Common myeloid progenitor, CD34-positive (primary cell): ENCODE measurements around the gene CPLANE1.

Experiments
- CTCF ChIA-PET: fragments of 350-600 bp; sonication (Branson Sonifier 250); formaldehyde crosslinking; loops from one replicate; lab custom pipeline; 2021; ENCODE audit warnings: antibody characterized with exemption; lab: Charles Lee
- POLR2A ChIA-PET: fragments of 350-600 bp; sonication (Branson Sonifier 250); formaldehyde crosslinking; loops from one replicate; lab custom pipeline; 2021; ENCODE audit warnings: antibody characterized with exemption; lab: Charles Lee
- DNase-seq, 3 donors: peaks; one replicate each; pipeline versions ENCODE4 v3.0.0 to v3.0.0-alpha.2; 2013
- H3K27ac ChIP-seq, 2 experiments: 1 replicate in 1 of 2; 2 replicates in 1 of 2; pipeline ENCODE4 v1.7.0; 2013; ENCODE audit warnings: inconsistent platforms in 2 of 2, low read length in 2 of 2, mild to moderate bottlenecking in 2 of 2, low read depth in 1 of 2, moderate library complexity in 1 of 2; ENCODE audit not compliant: severe bottlenecking in 2 of 2, insufficient read depth in 1 of 2, poor library complexity in 1 of 2
- H3K27me3 ChIP-seq, 5 experiments: replicated peaks in 2 of 5; 1 replicate in 3 of 5; 2 replicates in 2 of 5; pipeline versions ENCODE4 v1.6.1 to v1.7.0; 2013; ENCODE audit warnings: low read length in 4 of 5, mild to moderate bottlenecking in 2 of 5, moderate library complexity in 2 of 5, inconsistent platforms in 1 of 5; ENCODE audit not compliant: insufficient read depth in 5 of 5, control insufficient read depth in 4 of 5
- H3K36me3 ChIP-seq, 4 experiments: 1 replicate in 2 of 4; 2 replicates in 2 of 4; pipeline versions ENCODE4 v1.6.1 to v1.7.0; 2013; ENCODE audit warnings: low read length in 3 of 4, control low read depth in 1 of 4, mild to moderate bottlenecking in 1 of 4; ENCODE audit not compliant: control insufficient read depth in 4 of 4, insufficient read depth in 4 of 4
- H3K4me1 ChIP-seq, 4 experiments: 1 replicate in 3 of 4; 2 replicates in 1 of 4; pipeline versions ENCODE4 v1.6.1 to v1.7.1; 2013; ENCODE audit warnings: low read length in 3 of 4, mild to moderate bottlenecking in 3 of 4, control low read depth in 1 of 4, inconsistent platforms in 1 of 4, moderate library complexity in 1 of 4; ENCODE audit not compliant: control insufficient read depth in 4 of 4, insufficient read depth in 4 of 4; ENCODE audit errors: control extremely low read depth in 1 of 4
- H3K4me3 ChIP-seq, 7 experiments: 1 replicate in 4 of 7; 2 replicates in 3 of 7; pipeline versions ENCODE4 v1.5.1 to v1.7.0; 2013; ENCODE audit warnings: mild to moderate bottlenecking in 7 of 7, low read length in 6 of 7, moderate library complexity in 6 of 7, inconsistent platforms in 2 of 7, low read depth in 2 of 7, control low read depth in 1 of 7; ENCODE audit not compliant: insufficient read depth in 4 of 7, control insufficient read depth in 1 of 7; ENCODE audit errors: extremely low read depth in 1 of 7
- H3K9me3 ChIP-seq, 5 experiments: 1 replicate in 4 of 5; 2 replicates in 1 of 5; pipeline versions ENCODE4 v1.6.1 to v1.7.1; 2013; ENCODE audit warnings: low read length in 4 of 5, mild to moderate bottlenecking in 2 of 5, inconsistent platforms in 1 of 5, low read depth in 1 of 5, moderate library complexity in 1 of 5; ENCODE audit not compliant: control insufficient read depth in 4 of 5, insufficient read depth in 2 of 5; ENCODE audit errors: control extremely low read depth in 1 of 5
- WGBS: methylation state at CpG from one replicate; pipeline ENCODE4 v1.1.5; 2013; ENCODE audit not compliant: insufficient coverage; 5-methylcytosine and 5-hydroxymethylcytosine counted together

The CPLANE1 gene

DNA sequence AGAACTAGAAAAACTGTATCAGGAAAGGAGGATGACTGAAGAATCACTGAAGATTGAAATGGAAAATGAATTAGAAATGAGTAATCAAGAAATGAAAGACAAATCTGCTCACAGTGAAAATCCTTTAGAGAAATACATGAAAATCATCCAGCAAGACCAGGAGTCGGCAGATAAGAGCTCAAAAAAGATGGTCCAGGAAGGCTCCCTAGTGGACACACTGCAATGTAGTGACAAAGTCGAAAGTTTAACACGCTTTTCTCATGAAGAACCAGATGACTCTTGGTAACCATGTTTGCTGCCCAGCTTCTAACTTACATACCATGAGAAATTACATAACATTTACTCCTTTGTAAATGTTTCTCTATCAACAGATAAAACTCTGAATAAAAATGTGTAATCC lies 37.1 kb downstream of the CPLANE1 start:
- Histone ChIP-seq H3K4me3 (no peak overlapping the region), H3K4me1 (peaks cover 0 to 5% (median 2%) of the 10 kb centered on the region in 4 experiments), H3K36me3 (peaks cover 6 to 33% (median 15%) of the 10 kb centered on the region in 4 experiments), H3K27me3 (no peaks in the 10 kb centered on the region), H3K9me3 (no peaks in the 10 kb centered on the region), H3K27ac (no peak overlapping the region)
- 100% methylated on average over 1 of the region's 3 CpGs for WGBS
- ChIA-PET CTCF (no interaction called here), POLR2A (interaction anchor here (0.6 kb wide), 1 partner anchor 12 kb away, joined by 6 read pairs; no protein-coding TSS in a partner anchor)
- no peak for DNase-seq

- no peak for DNase-seq
- CTCF ChIA-PET, result no interaction called here
- POLR2A ChIA-PET, result interaction anchor here (0.6 kb wide), 1 partner anchor 12 kb away, joined by 6 read pairs; no protein-coding TSS in a partner anchor
These were observed 37.5 kb downstream of the CPLANE1 start for GRCh38 chr5:37211661-37212060.

GRCh38 chr5:37208883-37209797 lies 40.0 kb downstream of the CPLANE1 start:
- peaks cover 0 to 2% (median 0%) of the 10 kb centered on the region in 4 experiments for H3K4me1 ChIP-seq
- POLR2A ChIA-PET, result no interaction called here
- 82% methylated on average over 29 of the region's 32 CpGs for WGBS
- no peaks in the 10 kb centered on the region for H3K27me3 ChIP-seq
- peak overlapping the region in 4 of 7 experiments; percentile 25 to 78 (median 60) for H3K4me3 ChIP-seq
- no peaks in the 10 kb centered on the region for H3K9me3 ChIP-seq
- no peak overlapping the region for H3K27ac ChIP-seq
- peak in 2 of 3 donors; percentile 10 to 30 for DNase-seq
- CTCF ChIA-PET, result interaction anchor here (0.8 to 1.2 kb wide), 2 partner anchors 40 to 157 kb away, joined by 4 read pairs; partner anchors contain the start of gene CPLANE1
- peaks cover 3 to 39% (median 20%) of the 10 kb centered on the region in 4 experiments for H3K36me3 ChIP-seq

More at GRCh38 chr5:37211661-37212060, 37.5 kb downstream of the CPLANE1 start:
- Histone ChIP-seq H3K27ac (no peak overlapping the region), H3K36me3 (peaks cover 6 to 34% (median 15%) of the 10 kb centered on the region in 4 experiments), H3K9me3 (no peaks in the 10 kb centered on the region), H3K27me3 (no peaks in the 10 kb centered on the region), H3K4me1 (peaks cover 0 to 5% (median 2%) of the 10 kb centered on the region in 4 experiments), H3K4me3 (no peak overlapping the region)
- whole genome bisulfite sequencing, result 100% methylated on average over 10 of the region's 10 CpGs

DNA sequence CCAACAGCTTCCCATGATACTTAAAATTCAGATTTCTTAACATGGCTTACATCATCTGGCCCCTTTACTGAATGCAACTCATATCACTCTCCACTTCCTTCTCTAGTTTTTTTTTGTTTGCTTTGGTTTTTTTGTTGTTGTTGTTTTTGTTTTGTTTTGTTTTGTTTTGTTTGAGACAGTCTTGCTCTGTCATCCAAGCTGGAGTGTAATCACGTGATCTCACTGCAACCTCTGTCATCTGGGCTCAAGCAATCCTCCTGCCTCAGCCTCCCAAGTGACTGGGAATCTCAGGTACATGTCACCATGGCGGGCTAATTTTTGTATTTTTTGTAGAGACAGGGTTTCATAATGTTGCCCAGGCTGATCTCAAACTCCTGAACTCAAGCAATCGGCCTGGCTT lies 41.4 kb downstream of the CPLANE1 start:
- H3K27ac ChIP-seq, result no peak overlapping the region

DNA sequence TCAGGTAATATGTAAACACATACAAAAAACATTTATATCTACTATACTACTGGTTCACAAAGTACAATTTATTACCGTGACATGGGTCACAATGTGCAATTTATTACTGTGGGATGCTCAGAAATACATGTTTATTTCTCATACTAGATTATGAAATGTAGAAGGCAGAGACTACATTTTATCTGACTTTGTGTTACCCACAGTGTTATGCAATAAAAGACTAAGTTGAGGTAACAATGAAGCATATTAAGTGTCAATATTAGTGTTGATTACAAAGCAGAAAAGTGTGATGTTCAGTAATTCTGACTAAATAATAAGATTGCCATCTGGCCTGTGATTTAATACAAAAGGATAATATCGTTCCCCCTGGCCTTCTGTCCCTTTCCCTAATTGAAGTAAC lies 42.4 kb downstream of the CPLANE1 start:
- H3K4me1 ChIP-seq, result peaks cover 0 to 2% (median 0%) of the 10 kb centered on the region in 4 experiments
- DNase-seq, result no peak
- no peaks in the 10 kb centered on the region for H3K9me3 ChIP-seq
- H3K27ac ChIP-seq, result no peak overlapping the region
- peaks cover 0 to 37% (median 19%) of the 10 kb centered on the region in 4 experiments for H3K36me3 ChIP-seq
- POLR2A ChIA-PET, result no interaction called here
- CTCF ChIA-PET, result no interaction called here
- no peaks in the 10 kb centered on the region for H3K27me3 ChIP-seq
- no CpG with 5 or more reads among the region's 2 CpGs for WGBS
- no peak overlapping the region for H3K4me3 ChIP-seq

More for the DNA sequence above, 41.4 kb downstream of the CPLANE1 start:
- no peaks in the 10 kb centered on the region for H3K27me3 ChIP-seq
- H3K9me3 ChIP-seq, result no peaks in the 10 kb centered on the region
- no peak for DNase-seq
- H3K4me1 ChIP-seq, result peaks cover 0 to 2% (median 0%) of the 10 kb centered on the region in 4 experiments
- ChIA-PET CTCF (no interaction called here), POLR2A (no interaction called here)
- WGBS, result 83% methylated on average over 2 of the region's 3 CpGs
- no peak overlapping the region for H3K4me3 ChIP-seq
- peaks cover 0 to 40% (median 22%) of the 10 kb centered on the region in 4 experiments for H3K36me3 ChIP-seq

DNA sequence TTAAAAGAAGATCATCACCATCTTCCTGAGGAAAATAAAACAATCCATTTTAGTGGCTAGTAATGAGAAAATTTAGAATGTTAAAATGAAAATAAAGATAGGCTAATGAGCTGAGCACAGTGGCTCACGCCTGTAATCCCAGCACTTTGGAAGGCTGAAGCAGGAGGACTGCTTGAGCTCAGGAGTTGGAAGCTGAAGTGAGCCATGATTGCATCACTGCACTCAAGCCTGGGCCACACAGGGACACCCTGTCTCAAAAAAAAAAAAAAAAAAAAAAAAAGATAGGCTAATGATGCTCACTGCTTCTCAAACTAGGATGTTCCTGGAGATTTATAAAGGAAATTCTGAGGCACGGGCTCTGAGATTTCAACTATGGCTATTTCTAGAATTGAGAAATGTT lies 50.3 kb downstream of the CPLANE1 start:
- H3K36me3 ChIP-seq, result peaks cover 9 to 33% (median 16%) of the 10 kb centered on the region in 4 experiments
- ChIA-PET POLR2A (no interaction called here), CTCF (interaction anchor here (1.1 kb wide), 1 partner anchor 16 kb away, joined by 3 read pairs; no protein-coding TSS in a partner anchor)
- WGBS, result 100% methylated on average over 2 of the region's 2 CpGs
- no peak overlapping the region for H3K27ac ChIP-seq
- no peak for DNase-seq
- H3K4me1 ChIP-seq, result peaks cover 0 to 12% (median 4%) of the 10 kb centered on the region in 4 experiments
- H3K9me3 ChIP-seq, result no peaks in the 10 kb centered on the region
- H3K27me3 ChIP-seq, result no peaks in the 10 kb centered on the region
- no peak overlapping the region for H3K4me3 ChIP-seq
